B cell (primary cell): Measurements from ENCODE around the gene SLC39A2. TPM values are rescaled to one million over a fixed set of nuclear protein-coding genes. Genes with fewer than 3 reads are reported as not detected.

Source experiments
- ATAC-seq: fragments of 200-7000 bp; cut with Tn5 transposase; one replicate; pipeline ENCODE4 v1.10.0; 2021; ENCODE audit warnings: low read depth, mild to moderate bottlenecking, moderate number of reproducible peaks, moderate library complexity
- CTCF ChIA-PET: fragments of 350-600 bp; sonication (Branson Sonifier 250); formaldehyde crosslinking; loops from one replicate; lab custom pipeline; 2021; ENCODE audit warnings: antibody characterized with exemption, inconsistent platforms; lab: Charles Lee
- POLR2A ChIA-PET: fragments of 350-600 bp; sonication (Branson Sonifier 250); formaldehyde crosslinking; loops from one replicate; lab custom pipeline; 2021; ENCODE audit warnings: antibody characterized with exemption; lab: Charles Lee
- DNase-seq: peaks from one replicate; pipeline ENCODE4 v3.0.0; 2013
- H2AFZ ChIP-seq: 2 replicates; pipeline ENCODE4 v1.6.1; 2012; ENCODE audit warnings: mild to moderate bottlenecking, low read depth, low read length; ENCODE audit not compliant: insufficient read depth, poor library complexity, severe bottlenecking
- H3K27ac ChIP-seq, 2 donors: 1 replicate in 1 of 2; 2 replicates in 1 of 2; pipeline ENCODE4 v1.5.1; 2012 to 2013; ENCODE audit warnings: low read length in 2 of 2, mild to moderate bottlenecking in 2 of 2, moderate library complexity in 1 of 2
- H3K27me3 ChIP-seq, 4 experiments: fragments of 200-600 bp in 1 of 4; sonication (generic) in 1 of 4; replicated peaks in 1 of 4; 1 replicate in 2 of 4; 2 replicates in 2 of 4; pipeline versions ENCODE4 v1.6.1 to v1.7.0; 2013 to 2016; ENCODE audit warnings: low read length in 3 of 4, mild to moderate bottlenecking in 2 of 4, mixed read lengths in 1 of 4, moderate library complexity in 1 of 4; ENCODE audit not compliant: insufficient read depth in 4 of 4, control insufficient read depth in 3 of 4; ENCODE audit errors: control extremely low read depth in 1 of 4
- H3K36me3 ChIP-seq, 2 experiments: replicated peaks in 1 of 2; 1 replicate in 1 of 2; 2 replicates in 1 of 2; pipeline versions ENCODE4 v1.6.1 to v1.7.1; 2013; ENCODE audit warnings: low read length in 1 of 2; ENCODE audit not compliant: insufficient read depth in 2 of 2, control insufficient read depth in 1 of 2; ENCODE audit errors: control extremely low read depth in 1 of 2, extremely low read depth in 1 of 2
- H3K4me1 ChIP-seq, 2 donors: fragments of 200-600 bp in 1 of 2; sonication (generic) in 1 of 2; 1 replicate in 1 of 2; 2 replicates in 1 of 2; pipeline versions ENCODE4 v1.5.1 to v1.6.1; 2013 to 2017; ENCODE audit warnings: low read length in 2 of 2; ENCODE audit not compliant: control insufficient read depth in 2 of 2, insufficient read depth in 2 of 2
- H3K4me2 ChIP-seq: replicated peaks from 2 replicates; pipeline ENCODE3; 2012; ENCODE audit warnings: mild to moderate bottlenecking, low read depth, low read length; ENCODE audit not compliant: poor library complexity, severe bottlenecking
- H3K4me3 ChIP-seq, 5 experiments: fragments of 200-600 bp in 1 of 5; sonication (generic) in 1 of 5; 1 replicate in 3 of 5; 2 replicates in 2 of 5; pipeline versions ENCODE4 v1.5.1 to v1.7.0; 2011 to 2016; ENCODE audit warnings: low read length in 4 of 5, mild to moderate bottlenecking in 4 of 5, low read depth in 2 of 5, control low read depth in 1 of 5, moderate library complexity in 1 of 5; ENCODE audit not compliant: insufficient read depth in 1 of 5; ENCODE audit errors: control extremely low read depth in 1 of 5, extremely low read depth in 1 of 5
- H3K79me2 ChIP-seq: fragments of 200-600 bp; sonication (generic); one replicate; pipeline ENCODE4 v1.6.0; 2016; ENCODE audit warnings: low read length; ENCODE audit not compliant: control insufficient read depth, insufficient read depth
- H3K9ac ChIP-seq: fragments of 200-600 bp; sonication (generic); 2 replicates; pipeline ENCODE4 v1.6.1; 2017; ENCODE audit warnings: mild to moderate bottlenecking, low read length, moderate library complexity
- H3K9me3 ChIP-seq, 3 donors: one replicate each; pipeline versions ENCODE4 v1.6.1 to v1.7.1; 2013; ENCODE audit warnings: low read length in 2 of 3; ENCODE audit not compliant: control insufficient read depth in 2 of 3, insufficient read depth in 1 of 3; ENCODE audit errors: control extremely low read depth in 1 of 3
- H4K20me1 ChIP-seq: 2 replicates; pipeline ENCODE4 v1.6.0; 2012; ENCODE audit warnings: mild to moderate bottlenecking, low read length; ENCODE audit not compliant: insufficient read depth, control insufficient read depth, poor library complexity, severe bottlenecking
- H3K27ac Mint-ChIP-seq: one replicate; pipeline ENCODE4 v1.8.0; 2021; ENCODE audit warnings: mixed read lengths
- H3K27me3 Mint-ChIP-seq: one replicate; pipeline ENCODE4 v1.8.0; 2021; ENCODE audit warnings: mixed read lengths
- H3K4me1 Mint-ChIP-seq: one replicate; pipeline ENCODE4 v1.8.0; 2021; ENCODE audit warnings: mixed read lengths
- H3K4me3 Mint-ChIP-seq: one replicate; pipeline ENCODE4 v1.8.0; 2021; ENCODE audit warnings: mixed read lengths
- H3K9me3 Mint-ChIP-seq: one replicate; pipeline ENCODE4 v1.8.0; 2022; ENCODE audit warnings: mixed read lengths; ENCODE audit not compliant: insufficient read depth
- CTCF ChIP-seq: fragments of 200-600 bp; IDR thresholded peaks from one replicate; pipeline ENCODE4 v1.8.0; 2022; ENCODE audit warnings: antibody characterized with exemption, mild to moderate bottlenecking
- EZH2 ChIP-seq: IDR thresholded peaks from 2 replicates; pipeline ENCODE4 v1.6.1; 2012; ENCODE audit warnings: borderline replicate concordance, low read depth, mild to moderate bottlenecking, moderate library complexity, low read length; ENCODE audit not compliant: insufficient read depth, poor library complexity, severe bottlenecking
- WGBS: methylation state at CpG from one replicate; pipeline ENCODE4 v1.1.5; 2013; ENCODE audit warnings: missing lambda C conversion rate; ENCODE audit not compliant: insufficient coverage; 5-methylcytosine and 5-hydroxymethylcytosine counted together
- intact Hi-C: fragments of 100-400 bp; cut with micrococcal nuclease; formaldehyde crosslinking; loops from one replicate; pipeline ENCODE4 v1.10.0; 2022
- polyA plus RNA-seq: library from polyadenylated mRNA; depleted of rRNA; stranded (reverse); fragments of >200 nt; gene quantifications from 2 replicates; pipeline ENCODE4 v1.2.3, GENCODE V29; 2012
- total RNA-seq, 2 donors: library from RNA; stranded (reverse); fragments of 120-200 nt in 1 of 2; gene quantifications; 1 replicate in 1 of 2; 2 replicates in 1 of 2; pipeline versions ENCODE4 v1.2.3 to v1.2.4, GENCODE V29; 2013 to 2022

The SLC39A2 gene
- total and polyA plus RNA-seq, 2 donors (not counting 1 experiment from before 2014, with no cell fraction given), result 0.07 to 0.25 TPM

GRCh38 chr14:21048638-21049037 is 49.5 kb downstream of the SLC39A2 start:
- H3K79me2 ChIP-seq, result no peaks in the 10 kb centered on the region
- H3K4me3 ChIP-seq, result no peak overlapping the region
- no peaks in the 10 kb centered on the region for H3K4me1 ChIP-seq
- no peak for ATAC-seq
- intact Hi-C loops, result no loop called here
- no peaks in the 10 kb centered on the region for H3K4me1 Mint-ChIP-seq
- no peak overlapping the region for H2AFZ ChIP-seq
- no peaks in the 10 kb centered on the region for H3K9me3 Mint-ChIP-seq
- TF ChIP-seq EZH2 (no peak), CTCF (no peak)
- H4K20me1 ChIP-seq, result no peaks in the 10 kb centered on the region
- CTCF ChIA-PET, result interaction anchor here (1.2 to 3.1 kb wide), 3 partner anchors 9 to 34 kb away, joined by 4 to 24 read pairs (median 4); no protein-coding TSS in a partner anchor
- DNase-seq, result no peak
- no peaks in the 10 kb centered on the region for H3K36me3 ChIP-seq
- no peak overlapping the region for H3K27ac ChIP-seq
- WGBS, result no CpG with 5 or more reads among the region's 2 CpGs
- no peak overlapping the region for H3K4me3 Mint-ChIP-seq
- POLR2A ChIA-PET, result no interaction called here
- no peak overlapping the region for H3K4me2 ChIP-seq
- no peaks in the 10 kb centered on the region for H3K9me3 ChIP-seq
- H3K27ac Mint-ChIP-seq, result no peak overlapping the region
- no peak overlapping the region for H3K9ac ChIP-seq
- peaks cover 51% of the 10 kb centered on the region for H3K27me3 Mint-ChIP-seq
- peaks cover 0 to 15% (median 3%) of the 10 kb centered on the region in 4 experiments for H3K27me3 ChIP-seq

GRCh38 chr14:21049271-21049673 is 50.2 kb downstream of the SLC39A2 start:
- 88% methylated on average over 1 of the region's 3 CpGs for WGBS
- intact Hi-C loops, result no loop called here
- H3K4me3 ChIP-seq, result no peak overlapping the region
- Mint-ChIP-seq H3K27me3 (peaks cover 55% of the 10 kb centered on the region), H3K27ac (no peak overlapping the region), H3K9me3 (no peaks in the 10 kb centered on the region), H3K4me3 (no peak overlapping the region), H3K4me1 (no peaks in the 10 kb centered on the region)
- ATAC-seq (no peak), DNase-seq (no peak)
- TF ChIP-seq EZH2 (no peak), CTCF (no peak)
- H3K36me3 ChIP-seq, result no peaks in the 10 kb centered on the region
- no peak overlapping the region for H3K27ac ChIP-seq
- no peaks in the 10 kb centered on the region for H4K20me1 ChIP-seq
- H2AFZ ChIP-seq, result no peak overlapping the region
- CTCF ChIA-PET, result interaction anchor here (1.2 to 3.1 kb wide), 3 partner anchors 9 to 34 kb away, joined by 4 to 24 read pairs (median 4); no protein-coding TSS in a partner anchor
- H3K27me3 ChIP-seq, result peaks cover 0 to 15% (median 3%) of the 10 kb centered on the region in 4 experiments
- no peaks in the 10 kb centered on the region for H3K79me2 ChIP-seq
- H3K9me3 ChIP-seq, result no peaks in the 10 kb centered on the region
- H3K4me2 ChIP-seq, result no peak overlapping the region
- H3K4me1 ChIP-seq, result no peaks in the 10 kb centered on the region
- no peak overlapping the region for H3K9ac ChIP-seq
- POLR2A ChIA-PET, result no interaction called here
